Duodenal mucosa (tissue), 2 donors: Measurements from ENCODE around the gene PODNL1.
"Not testable (repeated sequence)": the region's sequence is repeated elsewhere in the genome, so short reads cannot be mapped to it uniquely, and the experiment has no call there.

ENCODE experiments used
- H3K27ac ChIP-seq: one replicate; pipeline ENCODE4 v1.7.0; 2013; ENCODE audit warnings: low read depth, low read length
- H3K27me3 ChIP-seq, 2 donors: one replicate each; pipeline ENCODE4 v1.7.0; 2013; ENCODE audit warnings: low read length in 2 of 2, control low read depth in 1 of 2; ENCODE audit not compliant: insufficient read depth in 2 of 2, control insufficient read depth in 1 of 2
- H3K36me3 ChIP-seq, 2 donors: one replicate each; pipeline ENCODE4 v1.7.0; 2013; ENCODE audit warnings: low read length in 2 of 2, control low read depth in 1 of 2; ENCODE audit not compliant: insufficient read depth in 2 of 2, control insufficient read depth in 1 of 2
- H3K4me1 ChIP-seq, 2 donors: one replicate each; pipeline ENCODE4 v1.7.0; 2013; ENCODE audit warnings: low read length in 2 of 2, control low read depth in 1 of 2; ENCODE audit not compliant: insufficient read depth in 2 of 2, control insufficient read depth in 1 of 2
- H3K4me3 ChIP-seq, 2 donors: one replicate each; pipeline ENCODE4 v1.7.0; 2013; ENCODE audit warnings: low read length in 2 of 2, low read depth in 1 of 2
- H3K9ac ChIP-seq, 2 donors: one replicate each; pipeline ENCODE4 v1.7.0; 2013; ENCODE audit warnings: low read length in 2 of 2, low read depth in 1 of 2
- H3K9me3 ChIP-seq, 2 donors: one replicate each; pipeline ENCODE4 v1.7.0; 2013; ENCODE audit warnings: low read length in 2 of 2, control low read depth in 1 of 2; ENCODE audit not compliant: control insufficient read depth in 1 of 2

The PODNL1 gene

DNA sequence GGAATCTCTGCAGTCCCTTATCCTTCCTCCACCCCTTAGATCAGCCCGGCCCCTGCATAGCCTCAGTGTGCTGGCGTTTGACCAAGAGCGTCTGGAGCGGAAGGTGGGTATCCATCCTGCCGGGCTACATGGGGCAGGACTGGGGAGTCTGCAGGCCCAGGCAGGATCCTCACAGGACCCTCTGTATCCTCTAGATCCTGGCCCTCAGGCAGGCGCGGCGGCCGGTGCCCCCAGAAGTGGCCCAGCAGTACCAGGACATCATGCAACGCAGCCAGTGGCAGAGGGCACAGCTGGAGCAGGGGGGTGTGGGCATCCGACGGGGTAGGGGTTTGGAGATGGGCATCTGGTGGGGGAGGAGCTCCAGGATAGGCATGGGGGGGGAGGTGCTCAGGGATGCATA lies 8.9 kb downstream of the PODNL1 start:
- peaks cover 12 to 48% of the 10 kb centered on the region in 2 donors for H3K36me3 ChIP-seq

DNA sequence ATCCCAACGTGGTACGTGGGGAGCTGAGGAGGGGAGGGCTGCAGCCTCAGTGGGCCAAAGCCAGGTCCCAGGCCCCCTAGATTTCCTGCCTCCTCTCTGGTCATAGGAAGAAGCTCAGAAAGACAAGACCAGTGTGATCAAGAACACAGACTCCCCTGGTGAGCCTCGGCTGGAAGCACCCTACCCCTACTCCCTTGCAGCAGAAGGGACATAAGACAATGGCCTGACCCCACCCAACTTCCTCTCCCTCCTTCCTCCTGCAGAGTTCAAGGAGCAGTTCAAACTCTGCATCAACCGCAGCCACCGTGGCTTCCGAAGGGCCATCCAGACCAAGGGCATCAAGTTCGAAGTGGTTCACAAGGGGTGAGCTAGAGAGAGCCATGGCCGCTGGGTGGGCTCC lies 11.5 kb downstream of the PODNL1 start:
- no peak overlapping the region for H3K4me3 ChIP-seq
- no peaks in the 10 kb centered on the region for H3K4me1 ChIP-seq
- H3K9me3 ChIP-seq: no peaks in the 10 kb centered on the region
- H3K27ac ChIP-seq: no peak overlapping the region
- H3K36me3 ChIP-seq: peaks cover 18 to 67% of the 10 kb centered on the region in 2 donors
- no peaks in the 10 kb centered on the region for H3K27me3 ChIP-seq
- no peak overlapping the region for H3K9ac ChIP-seq

More for the DNA sequence above, 8.9 kb downstream of the PODNL1 start:
- Histone ChIP-seq H3K27ac (no peak overlapping the region), H3K9me3 (no peaks in the 10 kb centered on the region), H3K9ac (no peak overlapping the region), H3K27me3 (peaks cover 0 to 3% of the 10 kb centered on the region in 2 donors), H3K4me1 (peaks cover 0 to 3% of the 10 kb centered on the region in 2 donors), H3K4me3 (no peak overlapping the region)

DNA sequence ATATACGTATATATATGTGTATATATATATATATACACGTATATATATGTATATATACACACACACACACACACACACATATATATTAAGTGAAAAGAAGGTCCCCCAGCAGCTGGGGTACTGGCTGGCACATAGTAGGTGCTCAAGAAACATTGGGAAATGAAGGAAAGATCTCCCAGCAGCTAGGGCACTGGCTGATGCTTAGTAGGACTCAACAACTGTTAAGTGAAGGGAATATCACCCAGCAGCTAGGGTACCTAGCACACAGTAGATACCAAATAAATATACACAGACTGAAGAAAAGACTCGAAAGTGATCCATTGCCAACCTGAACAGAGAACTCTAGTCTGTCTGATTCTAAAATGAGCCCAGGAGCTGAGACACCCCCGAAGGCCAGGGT lies 12.2 kb downstream of the PODNL1 start:
- Histone ChIP-seq H3K27ac (no peak overlapping the region), H3K27me3 (no peaks in the 10 kb centered on the region), H3K4me3 (no peak overlapping the region), H3K9me3 (no peaks in the 10 kb centered on the region), H3K36me3 (peaks cover 25 to 73% of the 10 kb centered on the region in 2 donors), H3K9ac (no peak overlapping the region), H3K4me1 (no peaks in the 10 kb centered on the region)

DNA sequence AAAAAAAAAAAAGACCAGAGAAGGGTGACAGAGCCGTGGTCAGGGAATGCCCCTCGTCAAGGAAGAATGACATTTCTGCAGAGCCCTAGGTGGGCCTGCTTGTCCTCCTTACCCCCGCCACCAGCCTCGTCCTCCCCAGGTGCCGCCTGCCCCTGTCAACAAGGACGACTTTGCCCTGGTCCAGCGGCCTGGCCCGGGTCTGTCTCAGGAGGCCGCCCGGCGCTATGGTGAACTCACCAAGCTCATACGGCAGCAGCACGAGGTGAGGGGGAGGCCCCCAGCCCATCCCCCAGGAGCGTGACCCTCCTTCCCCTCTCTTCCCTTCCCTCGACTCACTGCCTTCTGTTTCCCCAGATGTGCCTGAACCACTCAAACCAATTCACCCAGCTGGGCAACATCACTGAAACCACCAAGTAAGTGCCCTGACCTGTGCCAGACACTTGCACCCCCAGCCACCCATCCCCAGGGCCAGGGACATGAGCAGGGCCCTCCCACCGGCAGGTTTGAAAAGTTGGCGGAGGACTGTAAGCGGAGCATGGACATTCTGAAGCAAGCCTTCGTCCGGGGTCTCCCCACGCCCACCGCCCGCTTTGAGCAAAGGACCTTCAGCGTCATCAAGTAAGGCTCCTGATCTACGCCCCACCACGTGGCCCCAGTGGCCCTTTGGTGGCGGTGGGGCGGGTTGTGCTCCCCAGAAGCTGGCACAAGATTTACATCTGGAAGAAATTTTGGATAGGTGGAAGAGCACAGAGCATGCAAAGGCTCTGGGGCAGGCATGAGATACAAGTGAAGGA lies 14.8 kb downstream of the PODNL1 start:
- Histone ChIP-seq H3K9me3 (peaks cover 0 to 5% of the 10 kb centered on the region in 2 donors), H3K36me3 (peaks cover 30 to 80% of the 10 kb centered on the region in 2 donors), H3K4me1 (no peaks in the 10 kb centered on the region), H3K9ac (no peak overlapping the region), H3K4me3 (no peak overlapping the region), H3K27ac (no peak overlapping the region), H3K27me3 (no peaks in the 10 kb centered on the region)

DNA sequence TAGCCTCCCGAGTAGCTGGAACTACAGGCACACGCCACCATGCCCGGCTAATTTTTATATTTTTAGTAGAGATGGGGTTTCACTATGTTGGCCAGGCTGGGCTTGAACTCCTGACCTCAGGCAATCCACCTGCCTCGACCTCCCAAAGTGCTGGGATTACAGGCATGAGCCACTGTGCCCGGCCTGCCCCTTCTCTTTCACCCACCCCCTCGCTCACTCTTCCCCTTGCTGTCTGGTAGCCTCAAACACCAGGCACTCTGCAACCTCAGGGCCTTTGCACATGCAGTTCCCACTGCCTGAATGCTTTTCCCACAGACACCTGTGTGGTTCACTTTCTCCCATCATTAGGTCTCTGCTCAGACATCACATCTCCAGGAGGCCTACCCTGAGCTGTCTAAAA lies 16.1 kb downstream of the PODNL1 start:
- not testable (repeated sequence) for H3K4me3 ChIP-seq, H3K27me3 ChIP-seq, H3K9ac ChIP-seq, H3K27ac ChIP-seq, H3K4me1 ChIP-seq, H3K9me3 ChIP-seq
- peaks cover 27 to 79% of the 10 kb centered on the region in 2 donors for H3K36me3 ChIP-seq

DNA sequence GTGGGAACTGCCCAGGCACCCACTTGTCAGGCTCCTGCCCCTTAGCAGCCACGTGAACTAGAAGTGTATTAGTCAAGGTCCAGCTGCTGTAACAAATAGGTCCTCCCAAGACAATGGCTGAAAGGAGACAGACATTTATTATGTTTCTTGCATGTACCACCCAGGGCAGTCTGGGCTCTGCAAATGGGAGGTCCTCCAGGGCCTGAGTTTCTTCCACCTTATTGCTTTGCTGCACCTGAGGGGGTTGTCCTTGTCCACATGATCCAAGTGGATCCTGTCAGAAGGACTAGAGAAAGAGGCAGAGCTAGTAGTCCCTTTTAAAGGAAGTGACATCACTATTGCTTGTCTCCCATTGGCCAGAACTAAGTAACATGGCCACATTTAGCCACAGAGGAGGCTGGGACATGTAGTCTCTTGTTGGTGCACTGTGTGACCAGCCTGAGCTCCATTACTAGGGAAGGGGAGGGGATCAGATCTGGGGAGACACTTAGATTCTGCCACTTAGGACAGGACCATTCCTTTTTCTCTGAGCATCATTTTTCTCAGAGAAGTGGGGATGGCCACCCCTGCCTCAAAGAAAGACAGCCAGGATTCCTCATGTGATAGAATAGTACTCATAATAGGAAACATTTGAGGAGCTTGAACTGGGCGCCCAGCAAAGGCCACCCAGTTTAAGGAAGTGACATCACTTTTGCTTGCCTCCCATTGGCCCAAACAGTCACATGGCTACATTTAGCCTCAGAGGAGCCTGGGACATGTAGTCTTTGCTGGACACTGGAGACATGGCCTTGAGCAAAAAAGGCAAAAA lies 17.1 kb downstream of the PODNL1 start:
- no peaks in the 10 kb centered on the region for H3K4me1 ChIP-seq
- no peaks in the 10 kb centered on the region for H3K27me3 ChIP-seq
- no peak overlapping the region for H3K27ac ChIP-seq
- peaks cover 27 to 78% of the 10 kb centered on the region in 2 donors for H3K36me3 ChIP-seq
- no peak overlapping the region for H3K9ac ChIP-seq
- H3K9me3 ChIP-seq: peaks cover 0 to 5% of the 10 kb centered on the region in 2 donors
- no peak overlapping the region for H3K4me3 ChIP-seq

DNA sequence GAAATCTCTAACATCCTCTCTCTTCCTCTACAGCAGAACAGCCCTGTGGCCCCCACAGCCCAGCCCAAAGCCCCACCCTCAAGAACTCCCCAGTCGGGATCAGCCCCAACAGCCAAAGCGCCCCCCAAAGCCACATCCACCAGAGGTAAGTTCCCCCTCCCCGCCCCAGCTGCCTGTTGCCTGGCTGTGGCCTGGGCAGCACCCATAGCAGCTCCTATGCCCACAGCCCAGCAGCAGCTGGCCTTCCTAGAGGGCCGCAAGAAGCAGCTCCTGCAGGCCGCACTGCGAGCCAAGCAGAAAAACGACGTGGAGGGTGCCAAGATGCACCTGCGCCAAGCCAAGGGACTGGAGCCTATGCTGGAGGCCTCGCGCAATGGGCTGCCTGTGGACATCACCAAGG lies 17.7 kb downstream of the PODNL1 start:
- no peaks in the 10 kb centered on the region for H3K27me3 ChIP-seq
- H3K4me3 ChIP-seq: no peak overlapping the region
- peaks cover 0 to 5% of the 10 kb centered on the region in 2 donors for H3K9me3 ChIP-seq
- H3K4me1 ChIP-seq: no peaks in the 10 kb centered on the region
- H3K9ac ChIP-seq: no peak overlapping the region
- no peak overlapping the region for H3K27ac ChIP-seq
- peaks cover 27 to 79% of the 10 kb centered on the region in 2 donors for H3K36me3 ChIP-seq

DNA sequence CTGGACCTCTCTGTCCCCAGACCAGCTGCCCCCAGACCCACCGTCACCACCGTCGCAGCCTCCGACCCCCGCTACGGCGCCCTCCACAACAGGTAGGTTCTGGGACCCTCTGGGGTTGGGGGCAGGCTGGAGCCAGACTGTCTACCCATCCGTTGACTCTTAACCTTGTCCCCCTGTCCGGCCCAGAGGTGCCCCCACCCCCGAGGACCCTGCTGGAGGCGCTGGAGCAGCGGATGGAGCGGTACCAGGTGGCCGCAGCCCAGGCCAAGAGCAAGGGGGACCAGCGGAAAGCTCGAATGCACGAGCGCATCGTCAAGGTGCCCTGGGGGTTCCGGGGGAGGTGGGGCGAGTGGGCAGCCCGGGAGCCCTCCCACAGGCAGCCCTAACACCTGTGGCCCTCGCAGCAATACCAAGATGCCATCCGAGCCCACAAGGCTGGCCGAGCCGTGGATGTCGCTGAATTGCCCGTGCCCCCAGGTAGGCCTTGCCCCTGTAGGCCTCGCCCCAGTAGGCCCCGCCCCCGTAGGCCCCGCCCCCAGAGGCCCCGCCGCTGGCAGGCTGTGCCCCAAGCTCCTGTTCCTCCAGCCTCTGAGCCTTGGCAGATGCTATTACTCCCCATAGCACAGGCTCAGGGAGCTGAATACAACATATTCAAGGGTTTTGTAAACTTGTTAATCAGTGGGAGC lies 19.3 kb downstream of the PODNL1 start:
- no peaks in the 10 kb centered on the region for H3K4me1 ChIP-seq
- H3K36me3 ChIP-seq: peaks cover 21 to 79% of the 10 kb centered on the region in 2 donors
- no peak overlapping the region for H3K9ac ChIP-seq
- peaks cover 0 to 5% of the 10 kb centered on the region in 2 donors for H3K9me3 ChIP-seq
- H3K4me3 ChIP-seq: no peak overlapping the region
- no peaks in the 10 kb centered on the region for H3K27me3 ChIP-seq
- H3K27ac ChIP-seq: no peak overlapping the region

DNA sequence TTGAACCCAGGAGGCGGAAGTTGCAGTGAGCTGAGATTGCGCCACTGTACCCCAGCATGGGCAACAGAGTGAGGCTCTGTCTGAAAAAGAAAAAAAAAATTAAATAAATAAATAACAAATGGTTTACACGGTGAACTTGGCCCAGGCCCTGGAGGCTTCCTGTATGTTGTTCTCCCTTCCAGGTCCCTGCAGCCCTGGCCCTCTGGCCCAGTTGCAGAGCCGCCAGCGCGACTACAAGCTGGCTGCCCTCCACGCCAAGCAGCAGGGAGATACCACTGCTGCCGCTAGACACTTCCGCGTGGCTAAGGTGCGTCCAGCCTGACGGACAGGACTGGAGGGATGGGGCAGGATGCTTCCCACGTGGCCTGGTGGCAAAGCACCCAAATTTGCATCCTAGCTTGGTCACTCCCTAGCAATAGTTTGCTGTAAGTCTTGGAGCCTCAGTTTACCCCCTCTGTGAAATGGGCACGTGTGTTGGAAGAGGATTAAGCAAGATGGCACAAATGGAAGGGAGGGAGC lies 20.3 kb downstream of the PODNL1 start:
- H3K4me1 ChIP-seq: no peaks in the 10 kb centered on the region
- H3K36me3 ChIP-seq: peaks cover 22 to 78% of the 10 kb centered on the region in 2 donors
- H3K4me3 ChIP-seq: no peak overlapping the region
- H3K9me3 ChIP-seq: peaks cover 0 to 5% of the 10 kb centered on the region in 2 donors
- H3K27me3 ChIP-seq: no peaks in the 10 kb centered on the region
- H3K9ac ChIP-seq: no peak overlapping the region
- no peak overlapping the region for H3K27ac ChIP-seq
